HG03565 (cell line): ENCODE data around the gene MRGPRD.

Experiments used
- ATAC-seq: cut with Tn5 transposase; IDR thresholded peaks from one replicate; pipeline ENCODE4 v1.9.1; 2021; ENCODE audit warnings: mild to moderate bottlenecking, moderate library complexity; ENCODE audit not compliant: unreplicated experiment

MRGPRD gene

DNA sequence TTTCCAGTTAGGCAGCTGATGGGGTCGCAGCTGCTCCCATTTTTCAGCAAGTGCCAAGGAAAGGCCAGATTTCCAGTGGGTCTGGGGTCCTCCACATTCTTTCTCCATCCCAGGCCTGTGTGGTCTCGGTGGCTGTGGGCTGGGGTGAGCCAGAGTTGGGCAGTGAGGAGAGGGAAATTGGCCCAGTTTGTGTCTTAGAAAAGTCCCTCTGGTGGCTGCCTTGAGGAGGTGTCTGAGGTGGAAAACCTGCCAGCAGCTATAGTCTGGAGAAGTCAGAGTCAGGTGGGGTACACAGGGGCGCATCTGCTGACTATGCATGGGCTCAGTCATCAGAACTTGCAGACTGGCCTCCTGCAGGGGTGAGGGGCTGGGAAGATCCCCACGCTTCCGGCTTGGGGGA lies 30.5 kb downstream of the MRGPRD start:
- no peak for ATAC-seq

- no peak for ATAC-seq
Measured at GRCh38 chr11:68948935-68949334, 31.9 kb downstream of the MRGPRD start.

- no peak for ATAC-seq
Measured at GRCh38 chr11:68948496-68948895, 32.3 kb downstream of the MRGPRD start.

DNA sequence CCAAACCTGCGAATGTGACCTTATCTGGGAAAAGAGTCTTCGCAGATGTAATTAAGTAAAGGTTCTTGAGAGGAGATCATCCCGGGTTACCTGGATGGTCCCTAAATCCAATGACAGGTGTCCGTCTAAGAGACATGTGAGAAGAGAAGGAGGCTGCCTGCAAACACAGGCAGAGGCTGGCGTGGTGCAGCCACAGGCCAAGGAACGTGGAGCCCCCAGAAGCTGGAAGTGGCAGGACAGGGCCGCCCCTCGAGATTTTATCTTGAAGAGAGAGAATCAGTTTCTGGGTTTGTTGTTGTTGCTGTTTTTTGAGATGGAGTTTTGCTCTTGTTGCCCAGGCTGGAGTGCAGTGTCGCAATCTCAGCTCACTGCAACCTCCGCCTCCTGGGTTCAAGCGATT lies 33.6 kb downstream of the MRGPRD start:
- no peak for ATAC-seq

DNA sequence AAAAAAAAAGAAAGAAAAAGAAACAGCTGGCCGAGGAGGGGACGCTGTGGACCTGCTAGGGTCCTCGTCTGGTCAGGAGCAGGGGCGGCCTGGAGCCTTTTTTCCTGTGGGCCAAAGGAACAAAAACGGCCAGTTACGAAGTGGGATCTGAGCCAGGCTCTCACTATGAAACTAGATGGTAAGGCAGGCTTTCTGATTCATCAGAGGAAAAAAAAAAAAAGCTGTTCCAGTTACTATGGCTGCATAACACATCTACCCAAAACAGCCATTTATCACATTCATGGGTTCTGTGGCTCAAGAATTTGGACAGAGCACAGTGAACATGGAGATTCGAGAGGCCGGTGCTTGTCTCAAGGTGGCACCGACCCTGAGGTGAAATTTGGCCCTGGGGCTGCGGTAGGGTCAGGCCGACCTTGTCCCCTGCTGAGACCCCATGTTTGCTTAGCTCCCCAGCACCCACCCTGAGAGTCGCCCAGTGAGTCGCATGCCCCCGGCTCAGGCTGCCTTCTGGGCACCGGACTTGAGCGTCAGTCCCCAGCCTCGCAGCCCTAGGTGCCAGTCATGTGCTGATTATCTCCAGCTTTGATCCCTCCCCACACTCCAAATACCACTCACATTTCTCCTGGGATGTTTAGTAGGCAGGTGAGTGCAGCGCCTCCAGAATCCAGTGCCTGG lies 34.2 kb downstream of the MRGPRD start:
- no peak for ATAC-seq

GRCh38 chr11:68942751-68943271 lies 38.0 kb downstream of the MRGPRD start:
- ATAC-seq = no peak

- no peak for ATAC-seq
Measured at GRCh38 chr11:68942095-68942620, 38.6 kb downstream of the MRGPRD start.

- ATAC-seq = no peak
Measured at GRCh38 chr11:68941324-68942094, 39.3 kb downstream of the MRGPRD start.

DNA sequence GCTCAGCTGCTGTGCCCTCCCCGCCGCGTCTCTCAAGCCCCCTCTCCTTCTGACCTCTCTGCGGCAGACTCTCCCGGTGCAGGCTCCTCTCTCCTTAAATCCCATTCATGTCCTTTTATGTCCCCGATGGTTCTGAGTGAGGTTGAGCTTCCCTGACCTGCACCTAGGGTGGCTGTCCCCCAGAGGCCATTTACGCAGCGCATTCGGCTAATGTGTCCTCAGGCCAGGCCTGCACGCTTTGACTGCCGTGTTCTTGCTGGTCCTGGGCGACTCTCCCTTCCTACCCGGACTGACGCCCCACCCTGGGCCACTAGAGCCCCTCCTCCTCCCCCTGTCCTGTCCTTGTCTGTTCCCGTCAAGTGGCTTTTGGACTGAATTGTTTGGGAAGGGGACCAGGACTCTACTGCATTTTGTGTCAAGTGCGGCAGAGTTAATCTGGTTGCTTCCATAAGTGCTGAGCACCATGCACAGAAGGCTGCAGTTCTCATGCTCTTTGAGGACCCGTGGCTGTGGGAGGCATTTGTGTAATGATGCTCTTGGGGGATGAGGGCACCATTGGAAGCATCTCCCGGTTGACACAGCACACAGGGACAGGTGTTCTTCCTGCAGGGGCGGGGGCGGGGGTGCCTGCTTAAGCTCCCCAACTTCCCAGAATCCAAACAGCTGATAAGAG lies 40.0 kb downstream of the MRGPRD start:
- ATAC-seq = no peak

- ATAC-seq = no peak
Measured at GRCh38 chr11:68939583-68940555, 40.9 kb downstream of the MRGPRD start.

DNA sequence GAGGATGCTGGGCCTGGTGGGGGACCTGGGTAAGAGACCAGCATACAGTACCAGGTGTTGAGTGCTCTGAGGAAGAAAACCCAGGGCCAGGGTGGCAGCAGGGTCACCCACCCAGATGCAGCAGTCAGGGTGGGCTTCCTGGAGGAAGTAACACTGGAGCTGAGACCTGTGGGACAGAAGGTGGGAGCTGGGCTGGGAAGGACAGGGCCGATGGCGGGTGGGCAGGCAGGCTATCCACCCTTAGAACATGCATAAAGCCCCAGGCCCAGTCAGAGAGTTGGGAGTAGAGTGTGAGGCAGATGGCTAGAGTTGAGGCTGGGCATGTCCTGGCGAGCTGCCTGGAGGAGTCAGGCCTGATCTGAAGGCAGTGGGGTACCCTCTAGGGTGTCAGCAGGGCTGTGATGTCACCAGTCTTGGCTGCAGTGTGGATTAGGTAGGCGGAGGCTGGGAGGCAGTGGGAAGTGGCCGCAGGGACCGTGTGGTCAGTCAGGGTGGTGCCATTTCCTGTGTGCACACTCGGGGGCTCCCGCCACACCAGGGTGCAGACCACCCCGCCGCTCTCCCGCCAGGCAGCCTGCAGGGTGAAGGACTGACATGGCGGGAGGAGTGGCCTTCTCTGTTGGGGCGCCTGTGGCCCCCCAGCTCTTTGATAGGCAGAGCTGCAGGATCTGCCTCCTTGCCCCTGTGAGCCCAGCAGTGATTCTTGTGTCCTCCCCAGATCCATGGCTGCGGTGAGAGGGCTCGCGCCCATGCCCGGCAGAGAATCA lies 41.8 kb downstream of the MRGPRD start:
- no peak for ATAC-seq

- no peak for ATAC-seq
Measured at GRCh38 chr11:68938088-68938487, 42.7 kb downstream of the MRGPRD start.

DNA sequence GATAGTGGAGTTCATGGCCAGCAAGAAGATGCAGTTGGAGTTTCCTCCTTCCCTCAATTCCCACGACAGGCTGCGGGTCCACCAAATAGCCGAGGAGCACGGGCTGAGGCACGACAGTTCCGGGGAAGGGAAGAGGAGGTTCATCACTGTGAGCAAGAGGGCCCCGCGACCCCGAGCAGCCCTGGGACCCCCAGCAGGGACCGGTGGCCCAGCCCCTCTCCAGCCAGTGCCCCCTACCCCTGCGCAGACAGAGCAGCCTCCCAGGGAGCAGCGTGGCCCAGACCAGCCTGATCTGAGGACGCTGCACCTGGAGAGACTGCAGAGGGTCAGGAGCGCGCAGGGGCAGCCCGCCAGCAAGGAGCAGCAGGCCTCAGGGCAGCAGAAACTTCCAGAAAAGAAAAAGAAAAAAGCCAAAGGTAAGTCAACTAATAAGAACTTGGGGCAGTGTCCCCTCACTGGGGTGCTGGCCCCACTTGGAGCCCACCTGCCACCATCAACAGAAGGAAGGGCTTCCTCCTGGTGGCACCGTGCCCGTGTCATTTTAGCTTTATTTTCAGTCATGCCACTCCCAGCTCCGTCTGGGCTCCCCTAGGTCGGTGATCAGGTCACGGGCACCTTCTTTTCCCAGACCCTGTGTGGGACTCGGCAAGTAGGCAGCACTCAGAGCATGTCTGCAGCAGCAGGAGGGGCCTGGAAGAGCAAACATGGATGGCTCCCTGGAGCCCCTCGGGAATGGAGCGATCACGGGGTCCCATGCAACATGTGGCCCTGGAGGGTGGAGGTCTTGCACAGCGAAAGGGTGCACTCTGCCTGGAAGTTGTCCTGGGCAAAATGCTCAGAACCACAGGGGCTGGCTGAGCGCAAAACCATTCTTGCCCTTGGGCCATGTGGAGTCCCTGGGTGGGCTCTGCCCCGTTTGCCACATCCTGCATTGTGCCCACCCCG lies 43.8 kb downstream of the MRGPRD start:
- ATAC-seq = no peak

DNA sequence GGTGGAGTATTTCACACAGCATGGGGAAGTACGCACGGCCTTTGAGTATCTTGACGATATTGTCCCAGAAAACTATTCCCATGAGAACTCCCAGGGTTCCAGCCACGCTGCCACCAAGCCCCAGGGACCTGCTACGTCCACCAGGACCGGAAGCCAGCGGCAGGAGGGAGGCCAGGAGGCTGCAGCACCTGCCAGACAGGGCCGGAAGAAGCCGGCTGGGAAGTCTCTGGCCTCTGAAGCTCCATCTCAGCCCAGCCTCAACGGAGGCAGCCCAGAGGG lies 44.5 kb downstream of the MRGPRD start:
- ATAC-seq = no peak

- no peak for ATAC-seq
Measured at GRCh38 chr11:68935516-68936357, 45.0 kb downstream of the MRGPRD start.

DNA sequence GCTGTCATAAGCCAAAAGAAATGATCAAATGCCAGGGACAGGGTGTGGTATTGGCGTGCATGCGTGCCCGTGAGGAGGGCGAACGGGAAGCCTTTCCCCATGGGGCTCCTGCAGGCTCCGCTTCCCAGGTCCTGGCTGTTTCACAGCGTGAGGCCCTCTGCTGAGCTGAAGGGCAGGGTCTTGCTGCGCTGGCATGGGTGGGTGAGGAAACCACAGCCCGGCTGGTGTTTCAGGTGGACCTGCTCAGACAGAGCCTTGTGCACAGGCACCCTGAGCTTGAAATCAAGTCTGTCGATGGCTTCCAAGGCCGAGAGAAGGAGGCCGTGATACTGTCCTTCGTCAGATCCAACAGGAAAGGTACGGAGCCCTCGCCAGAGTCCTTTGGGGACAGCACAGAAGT lies 45.7 kb downstream of the MRGPRD start:
- ATAC-seq = no peak

DNA sequence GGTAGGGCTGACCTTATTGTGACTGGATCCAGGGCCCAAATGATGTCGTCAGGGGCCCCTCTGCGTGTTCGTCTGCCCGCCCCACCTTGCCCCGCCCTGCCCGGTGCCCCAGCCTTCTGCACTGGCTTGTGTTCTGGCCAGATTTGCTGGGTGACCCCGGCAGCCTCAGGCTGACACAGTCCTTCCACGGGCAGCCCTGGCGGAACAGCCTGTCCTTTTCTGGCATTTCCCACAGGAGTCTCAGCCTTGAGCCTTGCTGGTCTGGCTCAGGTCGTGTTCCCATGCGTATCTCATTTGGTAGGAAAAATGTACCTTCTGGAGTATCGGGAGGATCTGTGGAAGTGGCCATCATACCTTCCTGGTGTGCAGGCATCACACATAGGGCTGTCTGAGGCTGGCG lies 46.1 kb downstream of the MRGPRD start:
- ATAC-seq = no peak

GRCh38 chr11:68934321-68934645 lies 46.5 kb downstream of the MRGPRD start:
- ATAC-seq = no peak
